ENCODE data around the gene DSE. TPM values are rescaled to one million over a fixed set of nuclear protein-coding genes. Genes with fewer than 3 reads are reported as not detected.

DSE gene
- polyA plus RNA-seq, 3 donors: 14.6 to 36.5 (median 28.4) TPM

- Histone ChIP-seq H3K36me3 (replicated peaks in 1 of 2; ENCODE audit: control insufficient read depth in 1 of 2, insufficient read depth in 2 of 2, low read length in 2 of 2) (peaks cover 4 to 19% of the 10 kb centered on the region in 2 donors), H3K4me1 (ENCODE audit: control insufficient read depth in 1 of 2, insufficient read depth in 2 of 2, low read length in 2 of 2) (peaks cover 16 to 23% of the 10 kb centered on the region in 2 donors)
- no CpG with 5 or more reads among the region's 1 CpG for WGBS (ENCODE audit: insufficient coverage)
Observed at GRCh38 chr6:116400328-116400727, 29.6 kb downstream of the DSE start.

GRCh38 chr6:116402108-116402937 is 31.6 kb downstream of the DSE start:
- Histone ChIP-seq H3K9ac (ENCODE audit: insufficient read depth, low read length, poor library complexity, severe bottlenecking) (no peak overlapping the region), H4K20me1 (ENCODE audit: insufficient read depth, low read length) (peaks cover 41% of the 10 kb centered on the region), H3K36me3 (replicated peaks in 1 of 2; ENCODE audit: control insufficient read depth in 1 of 2, insufficient read depth in 2 of 2, low read length in 2 of 2) (peaks cover 4 to 19% of the 10 kb centered on the region in 2 donors), H3K79me2 (ENCODE audit: insufficient read depth, low read length) (peaks cover 37% of the 10 kb centered on the region), H3K27ac (ENCODE audit: low read depth in 1 of 2, low read length in 2 of 2) (no peak overlapping the region), H3K9me3 (replicated peaks in 1 of 2; ENCODE audit: control insufficient read depth in 1 of 2, insufficient read depth in 1 of 2, low read length in 2 of 2) (no peaks in the 10 kb centered on the region), H3K4me2 (replicated peaks; ENCODE audit: extremely low read depth, low read length, poor library complexity, severe bottlenecking) (no peak overlapping the region), H2AFZ (ENCODE audit: insufficient read depth, low read depth, low read length, poor library complexity, severe bottlenecking) (no peak overlapping the region), H3K4me1 (ENCODE audit: control insufficient read depth in 1 of 2, insufficient read depth in 2 of 2, low read length in 2 of 2) (peaks cover 19 to 22% of the 10 kb centered on the region in 2 donors), H3K4me3 (replicated peaks in 1 of 3; ENCODE audit: low read depth in 2 of 3, low read length in 3 of 3) (no peak overlapping the region), H3K27me3 (ENCODE audit: control insufficient read depth in 2 of 2, insufficient read depth in 2 of 2, low read length in 2 of 2) (no peaks in the 10 kb centered on the region)
- no peaks in the 10 kb centered on the region for H3K9me3 Mint-ChIP-seq
- no peak overlapping the region for H3K4me3 Mint-ChIP-seq
- TF ChIP-seq CTCF (IDR thresholded peaks at IDR 0.05): no peak
- no CpG with 5 or more reads among the region's 2 CpGs for WGBS (ENCODE audit: insufficient coverage)
- H3K27me3 Mint-ChIP-seq (ENCODE audit: low read depth in 3 of 3): no peaks in the 10 kb centered on the region
- peaks cover 34% of the 10 kb centered on the region for H3K4me1 Mint-ChIP-seq
- no peak overlapping the region for H3K27ac Mint-ChIP-seq
- no peak for DNase-seq
- peaks cover 18 to 20% of the 10 kb centered on the region in 2 donors for H3K36me3 Mint-ChIP-seq
- intact Hi-C loops (cut with micrococcal nuclease): no loop called here

More at GRCh38 chr6:116400328-116400727, 29.6 kb downstream of the DSE start:
- Histone ChIP-seq H3K4me3 (replicated peaks in 1 of 3; ENCODE audit: low read depth in 2 of 3, low read length in 3 of 3) (no peak overlapping the region), H3K27me3 (ENCODE audit: control insufficient read depth in 2 of 2, insufficient read depth in 2 of 2, low read length in 2 of 2) (no peaks in the 10 kb centered on the region), H3K9me3 (replicated peaks in 1 of 2; ENCODE audit: control insufficient read depth in 1 of 2, insufficient read depth in 1 of 2, low read length in 2 of 2) (no peaks in the 10 kb centered on the region), H3K79me2 (ENCODE audit: insufficient read depth, low read length) (peaks cover 45% of the 10 kb centered on the region), H3K27ac (ENCODE audit: low read depth in 1 of 2, low read length in 2 of 2) (no peak overlapping the region), H2AFZ (ENCODE audit: insufficient read depth, low read depth, low read length, poor library complexity, severe bottlenecking) (no peak overlapping the region), H3K4me2 (replicated peaks; ENCODE audit: extremely low read depth, low read length, poor library complexity, severe bottlenecking) (no peak overlapping the region), H3K9ac (ENCODE audit: insufficient read depth, low read length, poor library complexity, severe bottlenecking) (no peak overlapping the region), H4K20me1 (ENCODE audit: insufficient read depth, low read length) (peaks cover 42% of the 10 kb centered on the region)
- peak in 1 of 3 donors; percentile 11 for DNase-seq
- peaks cover 15 to 17% of the 10 kb centered on the region in 2 donors for H3K36me3 Mint-ChIP-seq
- H3K9me3 Mint-ChIP-seq: no peaks in the 10 kb centered on the region
- no peak for TF ChIP-seq CTCF (IDR thresholded peaks at IDR 0.05)
- intact Hi-C loops (cut with micrococcal nuclease): no loop called here
- no peak overlapping the region for H3K27ac Mint-ChIP-seq
- H3K4me3 Mint-ChIP-seq: no peak overlapping the region
- H3K4me1 Mint-ChIP-seq: peaks cover 27% of the 10 kb centered on the region
- no peaks in the 10 kb centered on the region for H3K27me3 Mint-ChIP-seq (ENCODE audit: low read depth in 3 of 3)
